Vagina (tissue), 2 donors: Measurements from ENCODE around the gene CNDP1. TPM values are rescaled to one million over a fixed set of nuclear protein-coding genes. Genes with fewer than 3 reads are reported as not detected.
"Not testable (repeated sequence)": the region's sequence is repeated elsewhere in the genome, so short reads cannot be mapped to it uniquely, and the experiment has no call there.

Experiments used
- DNase-seq, 2 donors: peaks; one replicate each; pipeline ENCODE4 v3.0.0-alpha.2; 2017; ENCODE audit errors: extremely low spot score in 2 of 2
- H3K27ac ChIP-seq: fragments of 200-600 bp; sonication (generic); one replicate; pipeline ENCODE4 v1.5.1; 2019
- H3K27me3 ChIP-seq: fragments of 200-600 bp; sonication (generic); one replicate; pipeline ENCODE4 v1.5.1; 2019
- H3K36me3 ChIP-seq, 2 donors: fragments of 200-600 bp; sonication (generic); one replicate each; pipeline ENCODE4 v1.5.1; 2017 to 2019
- H3K4me1 ChIP-seq: fragments of 200-600 bp; sonication (generic); one replicate; pipeline ENCODE4 v1.5.1; 2019
- H3K4me3 ChIP-seq, 2 donors: fragments of 200-600 bp; sonication (generic); 1 replicate in 1 of 2; 2 replicates in 1 of 2; pipeline ENCODE4 v1.5.1; 2016 to 2019
- H3K9me3 ChIP-seq: fragments of 200-600 bp; sonication (generic); one replicate; pipeline ENCODE4 v1.5.1; 2019
- POLR2A ChIP-seq, 2 donors: fragments of 450-650 bp; IDR thresholded peaks; one replicate each; pipeline ENCODE4 v1.6.1; 2017; ENCODE audit warnings: antibody characterized with exemption in 2 of 2, mild to moderate bottlenecking in 2 of 2, moderate library complexity in 2 of 2
- POLR2AphosphoS5 ChIP-seq, 2 donors: sonication (generic); formaldehyde crosslinking; IDR thresholded peaks; one replicate each; pipeline ENCODE4 v1.9.0; 2017; ENCODE audit warnings: antibody characterized with exemption in 2 of 2, mild to moderate bottlenecking in 2 of 2, low read depth in 1 of 2; ENCODE audit not compliant: insufficient read depth in 1 of 2
- intact Hi-C: fragments of 100-400 bp; cut with DNase I; formaldehyde crosslinking; loops from one replicate; pipeline ENCODE4 v1.15.1; 2023
- total RNA-seq: library from RNA; depleted of rRNA; stranded (reverse); fragments of >200 nt; gene quantifications from one replicate; pipeline ENCODE4 v1.2.3, GENCODE V29; 2016
- TF ChIP-seq, protein P1 (sequence below), 3 experiments: fragments of 450-650 bp in 2 of 3; fragments of 200-600 bp in 1 of 3; sonication (generic) in 1 of 3; IDR thresholded peaks; one replicate each; pipeline ENCODE4 v1.5.1; 2017 to 2019; ENCODE audit warnings: antibody characterized with exemption in 3 of 3, mild to moderate bottlenecking in 2 of 3, moderate library complexity in 2 of 3

Gene CNDP1
- total RNA-seq, 1 donor from 2014 or later, result 9.8 TPM

DNA sequence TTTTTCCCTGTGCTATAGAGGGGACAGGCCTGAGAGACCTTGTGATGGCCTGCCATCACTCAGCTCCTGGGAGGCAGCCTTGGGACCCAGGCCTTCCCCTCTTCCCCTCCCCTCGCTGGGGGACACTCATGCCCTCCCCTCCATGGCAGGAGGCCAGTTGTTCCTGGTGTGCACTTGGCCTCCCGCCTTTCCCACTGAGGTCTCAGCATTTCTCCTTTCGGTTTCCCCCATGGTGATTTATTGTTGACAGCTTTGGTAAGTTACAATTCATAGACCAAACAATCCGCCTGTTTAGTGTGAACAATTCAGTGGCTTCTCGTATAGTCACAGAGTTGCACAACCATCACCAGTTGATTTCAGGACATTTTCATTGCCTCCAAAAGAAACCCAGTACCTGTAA lies 10.2 kb upstream of the CNDP1 start:
- no peaks in the 10 kb centered on the region for H3K27me3 ChIP-seq
- no peak overlapping the region for H3K27ac ChIP-seq
- H3K36me3 ChIP-seq, result peaks cover 0 to 27% of the 10 kb centered on the region in 2 donors
- no peak for TF ChIP-seq POLR2A (IDR thresholded peaks at IDR 0.05)
- no peaks in the 10 kb centered on the region for H3K9me3 ChIP-seq
- no peak overlapping the region for H3K4me3 ChIP-seq
- intact Hi-C loops, result no loop called here
- DNase-seq, result no peak
- no peaks in the 10 kb centered on the region for H3K4me1 ChIP-seq

GRCh38 chr18:74524915-74525314 lies 9.4 kb upstream of the CNDP1 start:
- H3K9me3 ChIP-seq, H3K4me3 ChIP-seq, H3K27ac ChIP-seq, intact Hi-C loops, H3K4me1 ChIP-seq, DNase-seq, H3K27me3 ChIP-seq: not testable (repeated sequence)
- H3K36me3 ChIP-seq, result peaks cover 0 to 19% of the 10 kb centered on the region in 2 donors

GRCh38 chr18:74525741-74526140 lies 8.6 kb upstream of the CNDP1 start:
- no peak for DNase-seq
- H3K4me3 ChIP-seq, result no peak overlapping the region
- peaks cover 0 to 11% of the 10 kb centered on the region in 2 donors for H3K36me3 ChIP-seq
- no peaks in the 10 kb centered on the region for H3K27me3 ChIP-seq
- no peaks in the 10 kb centered on the region for H3K9me3 ChIP-seq
- no peak overlapping the region for H3K27ac ChIP-seq
- intact Hi-C loops, result no loop called here
- no peaks in the 10 kb centered on the region for H3K4me1 ChIP-seq
- TF ChIP-seq, protein P1, sequence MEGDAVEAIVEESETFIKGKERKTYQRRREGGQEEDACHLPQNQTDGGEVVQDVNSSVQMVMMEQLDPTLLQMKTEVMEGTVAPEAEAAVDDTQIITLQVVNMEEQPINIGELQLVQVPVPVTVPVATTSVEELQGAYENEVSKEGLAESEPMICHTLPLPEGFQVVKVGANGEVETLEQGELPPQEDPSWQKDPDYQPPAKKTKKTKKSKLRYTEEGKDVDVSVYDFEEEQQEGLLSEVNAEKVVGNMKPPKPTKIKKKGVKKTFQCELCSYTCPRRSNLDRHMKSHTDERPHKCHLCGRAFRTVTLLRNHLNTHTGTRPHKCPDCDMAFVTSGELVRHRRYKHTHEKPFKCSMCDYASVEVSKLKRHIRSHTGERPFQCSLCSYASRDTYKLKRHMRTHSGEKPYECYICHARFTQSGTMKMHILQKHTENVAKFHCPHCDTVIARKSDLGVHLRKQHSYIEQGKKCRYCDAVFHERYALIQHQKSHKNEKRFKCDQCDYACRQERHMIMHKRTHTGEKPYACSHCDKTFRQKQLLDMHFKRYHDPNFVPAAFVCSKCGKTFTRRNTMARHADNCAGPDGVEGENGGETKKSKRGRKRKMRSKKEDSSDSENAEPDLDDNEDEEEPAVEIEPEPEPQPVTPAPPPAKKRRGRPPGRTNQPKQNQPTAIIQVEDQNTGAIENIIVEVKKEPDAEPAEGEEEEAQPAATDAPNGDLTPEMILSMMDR (IDR thresholded peaks at IDR 0.05), result no peak
- TF ChIP-seq POLR2AphosphoS5 (IDR thresholded peaks at IDR 0.05; ENCODE audit: insufficient read depth in 1 of 2, low read depth in 1 of 2) (no peak), POLR2A (IDR thresholded peaks at IDR 0.05) (no peak)

- DNase-seq, result no peak
- Histone ChIP-seq H3K27me3 (no peaks in the 10 kb centered on the region), H3K4me3 (no peak overlapping the region), H3K27ac (no peak overlapping the region), H3K9me3 (no peaks in the 10 kb centered on the region), H3K4me1 (no peaks in the 10 kb centered on the region), H3K36me3 (peaks cover 0 to 3% of the 10 kb centered on the region in 2 donors)
- TF ChIP-seq POLR2A (IDR thresholded peaks at IDR 0.05), result no peak
- no peak for TF ChIP-seq POLR2AphosphoS5 (IDR thresholded peaks at IDR 0.05; ENCODE audit: insufficient read depth in 1 of 2, low read depth in 1 of 2)
- TF ChIP-seq, protein P1 (IDR thresholded peaks at IDR 0.05), result no peak
- intact Hi-C loops, result no loop called here
Observed at GRCh38 chr18:74526488-74526887, 7.8 kb upstream of the CNDP1 start.

DNA sequence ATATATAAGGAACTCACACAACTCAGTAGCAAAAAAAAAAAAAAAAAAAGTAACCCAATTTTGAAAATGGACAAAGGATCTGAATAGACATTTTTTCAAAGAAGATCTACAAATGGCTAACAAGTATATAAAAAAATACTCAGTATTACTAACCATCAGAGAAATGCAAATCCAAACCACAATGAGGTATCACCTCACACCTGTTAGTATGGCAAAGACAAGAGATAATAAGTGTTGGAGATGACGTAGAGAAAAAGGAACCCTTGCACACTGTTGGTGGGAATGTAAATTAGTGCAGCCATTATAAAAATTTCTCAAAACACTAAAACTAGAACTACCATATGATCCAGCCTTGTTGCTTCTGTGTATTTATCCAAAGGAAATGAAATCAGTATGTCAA lies 5.8 kb upstream of the CNDP1 start:
- Histone ChIP-seq H3K4me1 (no peaks in the 10 kb centered on the region), H3K4me3 (no peak overlapping the region), H3K36me3 (no peaks in the 10 kb centered on the region), H3K9me3 (no peaks in the 10 kb centered on the region), H3K27me3 (no peaks in the 10 kb centered on the region), H3K27ac (no peak overlapping the region)
- no peak for DNase-seq
- intact Hi-C loops, result no loop called here
- TF ChIP-seq POLR2A (IDR thresholded peaks at IDR 0.05) (no peak), POLR2AphosphoS5 (IDR thresholded peaks at IDR 0.05; ENCODE audit: insufficient read depth in 1 of 2, low read depth in 1 of 2) (no peak)
- TF ChIP-seq, protein P1 (IDR thresholded peaks at IDR 0.05), result no peak

DNA sequence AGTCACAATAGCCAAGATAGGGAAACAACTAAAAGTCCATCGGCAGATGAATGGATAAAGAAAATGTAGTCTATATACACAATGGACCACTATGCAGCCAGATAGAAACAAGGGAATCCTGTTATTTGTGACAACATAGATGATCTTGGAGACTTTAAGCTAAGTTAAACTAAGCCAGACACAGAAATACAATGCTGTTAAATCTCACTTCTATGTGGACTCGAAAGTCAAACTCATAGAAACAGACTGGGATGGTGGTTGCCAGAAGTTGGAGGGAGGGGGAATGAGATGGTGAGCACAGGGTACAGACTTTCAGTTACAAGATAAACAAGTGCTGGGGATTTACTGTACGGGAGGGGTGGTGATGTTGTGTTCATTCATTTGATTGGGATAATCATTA lies 5.4 kb upstream of the CNDP1 start:
- Histone ChIP-seq H3K4me1 (no peaks in the 10 kb centered on the region), H3K9me3 (no peaks in the 10 kb centered on the region), H3K4me3 (no peak overlapping the region), H3K27me3 (no peaks in the 10 kb centered on the region), H3K36me3 (no peaks in the 10 kb centered on the region), H3K27ac (no peak overlapping the region)
- TF ChIP-seq POLR2A (IDR thresholded peaks at IDR 0.05) (no peak), POLR2AphosphoS5 (IDR thresholded peaks at IDR 0.05; ENCODE audit: insufficient read depth in 1 of 2, low read depth in 1 of 2) (no peak)
- TF ChIP-seq, protein P1 (IDR thresholded peaks at IDR 0.05), result no peak
- DNase-seq, result no peak
- intact Hi-C loops, result no loop called here
